Esophagus squamous epithelium (tissue), 5 donors: Measurements from ENCODE around the gene ANKRD44. TPM values are rescaled to one million over a fixed set of nuclear protein-coding genes. Genes with fewer than 3 reads are reported as not detected.

Experiments used
- DNase-seq: peaks from one replicate; lab custom pipeline; 2025; lab: John Stamatoyannopoulos, UW
- H3K27ac ChIP-seq, 4 donors: fragments of 200-600 bp; sonication (generic); one replicate each; pipeline ENCODE4 v1.5.1; 2016 to 2019; ENCODE audit warnings: mild to moderate bottlenecking in 1 of 4
- H3K27me3 ChIP-seq, 4 donors: fragments of 200-600 bp; sonication (generic); 1 replicate in 3 of 4; 2 replicates in 1 of 4; pipeline versions ENCODE4 v1.5.1 to v1.6.0; 2017 to 2021; ENCODE audit warnings: antibody characterized with exemption in 1 of 4
- H3K36me3 ChIP-seq, 3 donors: fragments of 200-600 bp; sonication (generic); one replicate each; pipeline ENCODE4 v1.5.1; 2016 to 2019
- H3K4me1 ChIP-seq, 3 donors: fragments of 200-600 bp; sonication (generic); one replicate each; pipeline ENCODE4 v1.5.1; 2017 to 2019
- H3K4me3 ChIP-seq, 4 donors: fragments of 200-600 bp; sonication (generic); 1 replicate in 3 of 4; 2 replicates in 1 of 4; pipeline ENCODE4 v1.5.1; 2016 to 2019; ENCODE audit warnings: mild to moderate bottlenecking in 2 of 4, moderate library complexity in 1 of 4
- H3K9me3 ChIP-seq, 3 donors: fragments of 200-600 bp; sonication (generic); one replicate each; pipeline ENCODE4 v1.5.1; 2016 to 2019
- POLR2A ChIP-seq, 4 donors: fragments of 450-650 bp; IDR thresholded peaks; one replicate each; pipeline ENCODE4 v1.6.1; 2017; ENCODE audit warnings: antibody characterized with exemption in 4 of 4, mild to moderate bottlenecking in 4 of 4, moderate library complexity in 3 of 4
- WGBS, 2 donors: methylation state at CpG; one replicate each; pipeline ENCODE4 v1.1.5; 2018; 5-methylcytosine and 5-hydroxymethylcytosine counted together
- intact Hi-C: fragments of 100-400 bp; cut with DNase I; formaldehyde crosslinking; loops from one replicate; pipeline ENCODE4 v1.15.0; 2022
- total RNA-seq, 4 donors: library from RNA; depleted of rRNA; stranded (reverse); fragments of >200 nt; gene quantifications; one replicate each; pipeline ENCODE4 v1.1.0, GENCODE V29; 2016
- TF ChIP-seq, protein P1 (sequence below), 6 experiments: fragments of 450-650 bp in 4 of 6; fragments of 200-600 bp in 2 of 6; sonication (generic) in 2 of 6; IDR thresholded peaks; one replicate each; pipeline ENCODE4 v1.5.1; 2016 to 2019; ENCODE audit warnings: antibody characterized with exemption in 6 of 6, mild to moderate bottlenecking in 4 of 6, moderate library complexity in 4 of 6
- donor health status: DM: yes; HTN: yes; CAD: no.

Gene ANKRD44
- total RNA-seq, 4 donors from 2014 or later, result 4.5 to 54.0 (median 11.4) TPM

DNA sequence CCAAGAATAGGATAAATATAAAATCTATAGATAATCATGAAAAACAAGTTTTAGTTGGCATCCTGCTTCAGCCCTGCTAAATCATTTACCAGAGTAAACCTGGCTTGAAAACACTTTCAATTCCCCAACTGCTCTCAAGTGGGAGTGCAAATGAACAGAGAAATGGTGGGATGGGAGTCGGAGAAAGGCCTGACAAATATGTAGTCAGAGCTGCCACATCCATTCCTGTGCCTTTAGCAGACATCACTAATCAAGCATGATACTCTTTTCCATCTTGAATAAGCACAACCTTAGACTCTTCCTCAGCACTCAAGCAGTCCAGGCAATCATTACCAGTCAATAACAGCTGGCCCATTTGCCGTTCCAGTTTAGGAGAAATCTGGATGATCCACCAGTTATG is 101.3 kb downstream of the ANKRD44 start:
- H3K27me3 ChIP-seq, result no peaks in the 10 kb centered on the region
- H3K9me3 ChIP-seq, result no peaks in the 10 kb centered on the region
- no peaks in the 10 kb centered on the region for H3K36me3 ChIP-seq
- 52 to 79% methylated on average over 2 of the region's 2 CpGs for WGBS, 2 donors
- DNase-seq, result no peak
- peak overlapping the region in 3 of 4 donors; percentile 12 to 77 (median 51) for H3K27ac ChIP-seq
- no peak overlapping the region for H3K4me3 ChIP-seq
- TF ChIP-seq POLR2A (IDR thresholded peaks at IDR 0.05), result no peak
- TF ChIP-seq, protein P1, sequence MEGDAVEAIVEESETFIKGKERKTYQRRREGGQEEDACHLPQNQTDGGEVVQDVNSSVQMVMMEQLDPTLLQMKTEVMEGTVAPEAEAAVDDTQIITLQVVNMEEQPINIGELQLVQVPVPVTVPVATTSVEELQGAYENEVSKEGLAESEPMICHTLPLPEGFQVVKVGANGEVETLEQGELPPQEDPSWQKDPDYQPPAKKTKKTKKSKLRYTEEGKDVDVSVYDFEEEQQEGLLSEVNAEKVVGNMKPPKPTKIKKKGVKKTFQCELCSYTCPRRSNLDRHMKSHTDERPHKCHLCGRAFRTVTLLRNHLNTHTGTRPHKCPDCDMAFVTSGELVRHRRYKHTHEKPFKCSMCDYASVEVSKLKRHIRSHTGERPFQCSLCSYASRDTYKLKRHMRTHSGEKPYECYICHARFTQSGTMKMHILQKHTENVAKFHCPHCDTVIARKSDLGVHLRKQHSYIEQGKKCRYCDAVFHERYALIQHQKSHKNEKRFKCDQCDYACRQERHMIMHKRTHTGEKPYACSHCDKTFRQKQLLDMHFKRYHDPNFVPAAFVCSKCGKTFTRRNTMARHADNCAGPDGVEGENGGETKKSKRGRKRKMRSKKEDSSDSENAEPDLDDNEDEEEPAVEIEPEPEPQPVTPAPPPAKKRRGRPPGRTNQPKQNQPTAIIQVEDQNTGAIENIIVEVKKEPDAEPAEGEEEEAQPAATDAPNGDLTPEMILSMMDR (IDR thresholded peaks at IDR 0.05), result no peak
- peaks cover 4 to 38% (median 6%) of the 10 kb centered on the region in 3 donors for H3K4me1 ChIP-seq
- intact Hi-C loops, result no loop called here

DNA sequence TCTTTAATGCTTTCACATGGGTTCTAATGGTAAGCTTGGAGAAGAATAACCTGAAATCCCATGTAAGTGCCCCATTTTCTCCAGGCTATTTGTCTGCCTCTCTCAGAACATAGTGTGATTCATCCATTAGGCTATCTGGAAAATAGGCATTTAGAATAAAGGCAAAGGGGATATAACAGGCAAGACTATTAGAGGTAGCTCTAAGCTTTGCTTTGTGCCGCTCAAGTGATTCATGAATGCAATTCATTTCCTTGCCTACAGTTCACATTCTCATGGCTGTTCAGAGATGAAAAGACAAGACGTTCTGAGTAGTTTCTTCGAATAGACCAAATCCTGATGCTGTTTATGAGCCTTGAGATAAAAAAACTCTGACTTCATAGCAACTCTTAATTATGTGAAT is 101.7 kb downstream of the ANKRD44 start:
- no peaks in the 10 kb centered on the region for H3K27me3 ChIP-seq
- H3K9me3 ChIP-seq, result no peaks in the 10 kb centered on the region
- WGBS, 2 donors, result 28 to 36% methylated on average over 3 of the region's 3 CpGs
- H3K27ac ChIP-seq, result peak overlapping the region in 3 of 4 donors; percentile 12 to 77 (median 51)
- peaks cover 4 to 38% (median 6%) of the 10 kb centered on the region in 3 donors for H3K4me1 ChIP-seq
- no peak for DNase-seq
- intact Hi-C loops, result no loop called here
- no peaks in the 10 kb centered on the region for H3K36me3 ChIP-seq
- no peak overlapping the region for H3K4me3 ChIP-seq
- TF ChIP-seq, protein P1 (IDR thresholded peaks at IDR 0.05), result no peak
- peak in 1 of 4 donors; percentile 24 for TF ChIP-seq POLR2A (IDR thresholded peaks at IDR 0.05)

DNA sequence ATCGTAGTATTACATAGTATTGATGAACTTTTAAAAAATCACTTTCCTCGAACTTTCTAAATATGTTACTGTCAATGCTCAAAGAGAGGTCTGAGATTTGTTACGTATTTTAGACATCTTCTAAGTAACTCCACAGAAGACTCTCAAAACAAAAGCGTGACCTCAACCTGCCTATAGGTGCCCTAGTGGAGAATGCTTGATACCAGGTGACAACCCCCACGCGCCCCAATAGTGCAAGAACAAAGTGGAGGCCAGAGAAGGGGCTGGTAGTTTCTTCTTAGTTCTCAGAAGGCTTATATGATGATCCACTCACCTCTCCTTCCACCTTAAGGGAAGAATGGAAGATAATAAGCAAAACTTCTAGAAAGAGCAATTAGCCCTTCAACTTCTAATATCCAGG is 102.6 kb downstream of the ANKRD44 start:
- WGBS, 2 donors, result 62 to 73% methylated on average over 4 to 5 of the region's 6 CpGs
- Histone ChIP-seq H3K9me3 (no peaks in the 10 kb centered on the region), H3K27ac (peak overlapping the region in 3 of 4 donors; percentile 5 to 51 (median 50)), H3K4me3 (no peak overlapping the region), H3K36me3 (no peaks in the 10 kb centered on the region), H3K4me1 (peaks cover 4 to 35% (median 6%) of the 10 kb centered on the region in 3 donors), H3K27me3 (no peaks in the 10 kb centered on the region)
- intact Hi-C loops, result no loop called here
- DNase-seq, result no peak
- TF ChIP-seq POLR2A (IDR thresholded peaks at IDR 0.05), result no peak
- TF ChIP-seq, protein P1 (IDR thresholded peaks at IDR 0.05), result no peak

DNA sequence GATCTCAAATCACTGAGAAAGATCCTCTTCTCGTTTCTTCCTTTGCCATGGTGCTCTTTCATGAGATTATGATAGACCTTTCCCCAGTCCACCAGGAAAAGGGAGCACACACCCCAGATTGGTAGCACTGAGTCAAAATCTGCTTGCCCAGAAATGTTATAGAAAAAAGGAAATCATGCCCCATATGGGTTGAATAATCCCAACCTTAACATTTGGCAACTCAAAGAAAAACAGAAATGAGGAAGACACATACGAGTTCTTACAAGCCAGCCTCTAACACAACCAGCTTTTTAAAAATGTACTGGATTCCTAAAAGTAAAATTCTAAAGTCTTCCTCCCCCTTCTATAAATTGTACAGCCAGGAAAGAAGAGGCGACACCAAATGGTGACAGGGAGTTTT is 103.0 kb downstream of the ANKRD44 start:
- Histone ChIP-seq H3K4me3 (no peak overlapping the region), H3K27me3 (no peaks in the 10 kb centered on the region), H3K36me3 (no peaks in the 10 kb centered on the region), H3K9me3 (no peaks in the 10 kb centered on the region), H3K27ac (peak overlapping the region in 2 of 4 donors; percentile 50 to 51), H3K4me1 (peaks cover 4 to 31% (median 6%) of the 10 kb centered on the region in 3 donors)
- 65 to 73% methylated on average over 3 of the region's 3 CpGs for WGBS, 2 donors
- no peak for DNase-seq
- intact Hi-C loops, result no loop called here
- TF ChIP-seq POLR2A (IDR thresholded peaks at IDR 0.05), result no peak
- TF ChIP-seq, protein P1 (IDR thresholded peaks at IDR 0.05), result no peak

DNA sequence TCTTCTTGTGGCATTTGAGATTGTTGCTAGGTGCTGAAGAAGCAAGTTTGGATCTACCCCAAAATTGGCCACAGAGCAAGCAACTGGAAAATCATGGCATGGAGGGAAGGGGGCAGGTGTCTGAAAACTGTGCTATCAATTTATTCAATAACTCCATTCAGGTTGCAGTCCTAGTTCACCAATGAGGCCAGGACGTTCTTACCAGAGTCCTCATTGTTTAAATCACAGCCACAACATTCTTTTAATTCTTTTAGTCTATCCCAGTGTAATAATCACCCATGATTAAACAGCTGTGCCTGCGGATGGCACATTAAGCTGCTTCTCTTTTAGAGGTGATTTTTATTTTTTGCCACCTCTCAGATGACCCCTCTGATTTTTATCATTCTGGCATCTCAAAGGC is 103.5 kb downstream of the ANKRD44 start:
- no peak overlapping the region for H3K4me3 ChIP-seq
- peaks cover under 1 to 34% (median 6%) of the 10 kb centered on the region in 3 donors for H3K4me1 ChIP-seq
- no peaks in the 10 kb centered on the region for H3K9me3 ChIP-seq
- no peaks in the 10 kb centered on the region for H3K27me3 ChIP-seq
- WGBS, 2 donors, result 57 to 73% methylated on average over 2 of the region's 2 CpGs
- H3K27ac ChIP-seq, result peak overlapping the region in 2 of 4 donors; percentile 3 to 51
- no peaks in the 10 kb centered on the region for H3K36me3 ChIP-seq
- DNase-seq, result no peak
- intact Hi-C loops, result no loop called here
- no peak for TF ChIP-seq POLR2A (IDR thresholded peaks at IDR 0.05)
